Chondrocyte (in vitro differentiated cells): ENCODE results near the gene SREK1. TPM values are rescaled to one million over a fixed set of nuclear protein-coding genes. Genes with fewer than 3 reads are reported as not detected.
"Not testable (repeated sequence)": the region's sequence is repeated elsewhere in the genome, so short reads cannot be mapped to it uniquely, and the experiment has no call there.

ENCODE experiments used
- DNase-seq: peaks from one replicate; pipeline ENCODE4 v3.0.0; 2021; ENCODE audit warnings: mixed read lengths, low spot score
- H3K27ac Mint-ChIP-seq: one replicate; pipeline ENCODE4 v1.8.0; 2021; ENCODE audit warnings: mild to moderate bottlenecking, moderate library complexity, mixed read lengths; ENCODE audit not compliant: unreplicated experiment
- H3K27me3 Mint-ChIP-seq: 2 replicates; pipeline ENCODE4 v1.8.0; 2021; ENCODE audit warnings: low read depth, mixed read lengths
- H3K36me3 Mint-ChIP-seq: 2 replicates; pipeline ENCODE4 v1.8.0; 2021; ENCODE audit warnings: low read depth, mixed read lengths
- H3K4me1 Mint-ChIP-seq: 2 replicates; pipeline ENCODE4 v1.8.0; 2021; ENCODE audit warnings: low read depth, mild to moderate bottlenecking, mixed read lengths
- H3K4me3 Mint-ChIP-seq: one replicate; pipeline ENCODE4 v1.8.0; 2021; ENCODE audit warnings: mild to moderate bottlenecking, moderate library complexity, mixed read lengths; ENCODE audit not compliant: unreplicated experiment
- H3K9me3 Mint-ChIP-seq: 2 replicates; pipeline ENCODE4 v1.8.0; 2021; ENCODE audit warnings: low read depth, mixed read lengths
- CTCF ChIP-seq: fragments of 200-600 bp; sonication (generic); IDR thresholded peaks from 2 replicates; pipeline ENCODE4 v1.5.0; 2021; ENCODE audit warnings: antibody characterized with exemption, mild to moderate bottlenecking, moderate library complexity
- total RNA-seq: library from RNA; stranded (reverse); gene quantifications from 3 replicates; pipeline ENCODE4 v1.2.1, GENCODE V29; 2021

Gene SREK1
- total RNA-seq, 1 donor from 2014 or later: 51.0 TPM

DNA sequence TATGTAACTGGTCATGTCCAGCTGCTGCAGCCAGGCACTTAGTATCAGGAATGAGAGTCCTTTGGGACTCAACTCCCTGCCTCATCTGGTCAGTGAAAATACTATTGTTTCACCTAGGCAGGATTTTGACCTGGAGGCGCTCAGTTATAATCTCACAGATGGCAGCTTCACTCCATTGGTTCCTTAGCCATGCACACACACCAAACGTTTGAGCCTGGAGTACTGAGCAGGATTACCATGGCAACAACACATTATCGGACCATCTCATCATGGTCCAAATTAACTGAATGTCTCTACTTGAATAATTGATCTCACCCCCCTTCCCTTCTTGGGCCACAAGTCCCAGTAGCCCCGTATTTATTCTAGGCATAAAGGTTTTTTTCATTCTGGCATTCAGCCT, 15.0 kb upstream of the SREK1 start:
- H3K4me3 Mint-ChIP-seq: no peak overlapping the region
- no peaks in the 10 kb centered on the region for H3K27me3 Mint-ChIP-seq
- no peak for DNase-seq
- no peak for TF ChIP-seq CTCF
- peaks cover 10% of the 10 kb centered on the region for H3K9me3 Mint-ChIP-seq
- H3K36me3 Mint-ChIP-seq: peaks cover 6% of the 10 kb centered on the region
- no peak overlapping the region for H3K27ac Mint-ChIP-seq
- peaks cover 7% of the 10 kb centered on the region for H3K4me1 Mint-ChIP-seq

DNA sequence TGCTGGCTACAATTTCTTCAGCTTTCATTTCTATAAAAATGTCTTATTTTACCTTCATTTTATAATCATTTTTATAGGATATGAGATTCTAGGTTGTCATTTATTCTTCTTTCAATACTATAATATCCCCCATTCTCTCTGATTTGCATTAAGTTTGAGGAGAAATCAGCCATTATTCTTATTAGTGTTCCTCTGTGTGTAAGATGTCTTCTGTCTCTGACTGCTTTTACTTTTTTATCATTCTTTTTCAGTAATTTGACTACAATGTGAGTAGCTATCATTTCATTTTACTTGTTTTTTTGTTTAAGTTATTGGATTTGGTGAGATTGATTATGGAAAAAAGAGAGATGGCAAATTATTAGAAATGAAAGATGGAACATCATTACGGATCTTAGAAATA, 13.6 kb upstream of the SREK1 start:
- DNase-seq: no peak
- Mint-ChIP-seq H3K4me3 (no peak overlapping the region), H3K36me3 (peaks cover 6% of the 10 kb centered on the region), H3K27me3 (peaks cover 1% of the 10 kb centered on the region), H3K9me3 (peaks cover 10% of the 10 kb centered on the region), H3K27ac (no peak overlapping the region), H3K4me1 (peaks cover 11% of the 10 kb centered on the region)
- TF ChIP-seq CTCF: no peak

DNA sequence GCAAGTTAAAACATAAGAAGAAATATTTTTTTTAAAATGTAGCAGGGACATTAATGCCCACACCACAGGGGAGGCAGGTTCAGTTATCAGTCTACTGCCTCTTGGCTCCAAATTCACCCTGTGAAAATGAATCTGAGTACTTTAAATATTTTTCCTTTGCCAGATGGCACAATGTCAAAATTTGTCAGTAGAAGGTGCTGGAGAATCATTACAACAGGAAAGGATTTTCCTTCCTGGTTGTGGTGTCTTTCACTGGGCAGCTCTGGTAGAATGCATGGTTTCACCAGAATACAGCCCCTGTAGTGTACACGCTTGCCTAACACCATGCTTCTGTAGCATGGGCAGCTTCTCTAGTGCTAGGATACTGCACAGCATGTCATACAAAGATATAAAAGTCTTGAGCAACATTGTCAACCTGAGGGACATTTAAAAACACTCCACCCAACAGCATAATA, 9.7 kb upstream of the SREK1 start:
- H3K4me1 Mint-ChIP-seq: peaks cover 17% of the 10 kb centered on the region
- H3K27ac Mint-ChIP-seq: no peak overlapping the region
- peaks cover 8% of the 10 kb centered on the region for H3K9me3 Mint-ChIP-seq
- no peak for TF ChIP-seq CTCF
- H3K4me3 Mint-ChIP-seq: no peak overlapping the region
- peaks cover 3% of the 10 kb centered on the region for H3K36me3 Mint-ChIP-seq
- DNase-seq: no peak
- H3K27me3 Mint-ChIP-seq: peaks cover 1% of the 10 kb centered on the region

DNA sequence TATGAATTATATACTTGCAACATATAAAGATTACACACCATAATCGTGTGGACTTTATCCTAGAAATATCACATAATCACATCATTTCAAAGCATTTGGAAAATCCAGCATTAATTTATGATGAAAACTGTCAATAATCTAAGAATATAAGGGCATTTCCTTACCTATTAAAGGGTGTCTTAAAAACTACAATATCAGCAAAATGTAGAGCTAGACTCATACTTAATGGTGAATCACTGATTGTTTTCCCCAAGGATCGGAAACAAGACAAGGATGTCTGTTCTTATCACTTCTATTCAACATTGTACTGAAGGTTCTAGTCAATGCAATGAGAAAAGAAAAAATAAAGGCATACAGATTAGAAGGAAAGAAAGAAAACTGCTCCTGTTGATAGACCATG, 8.0 kb upstream of the SREK1 start:
- Mint-ChIP-seq H3K9me3 (peaks cover 2% of the 10 kb centered on the region), H3K27me3 (peaks cover 1% of the 10 kb centered on the region), H3K4me3 (no peak overlapping the region), H3K27ac (no peak overlapping the region), H3K4me1 (peaks cover 17% of the 10 kb centered on the region), H3K36me3 (no peaks in the 10 kb centered on the region)
- TF ChIP-seq CTCF: no peak
- DNase-seq: no peak

DNA sequence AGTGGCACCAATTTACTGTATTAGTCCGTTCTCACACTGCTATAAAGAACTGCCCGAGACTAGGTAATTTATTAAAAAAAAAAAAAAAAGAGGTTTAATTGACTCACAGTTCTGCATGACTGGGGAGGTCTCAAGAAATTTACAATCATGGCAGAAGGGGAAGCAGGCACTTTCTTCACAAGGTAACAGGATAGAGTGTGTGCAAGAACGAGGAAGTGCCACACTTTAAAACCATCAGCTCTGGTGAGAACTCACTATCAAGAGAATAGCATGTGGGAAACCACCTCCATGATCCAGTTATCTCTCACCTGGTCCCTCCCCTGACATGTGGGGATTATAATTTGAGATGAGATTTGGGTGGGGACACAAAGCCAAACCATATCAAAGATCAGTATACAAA, 7.2 kb upstream of the SREK1 start:
- peaks cover 17% of the 10 kb centered on the region for H3K4me1 Mint-ChIP-seq
- H3K4me3 Mint-ChIP-seq, H3K27ac Mint-ChIP-seq, H3K36me3 Mint-ChIP-seq, H3K27me3 Mint-ChIP-seq, DNase-seq, H3K9me3 Mint-ChIP-seq: not testable (repeated sequence)

- Mint-ChIP-seq H3K9me3 (no peaks in the 10 kb centered on the region), H3K4me1 (peaks cover 17% of the 10 kb centered on the region), H3K27me3 (peaks cover 1% of the 10 kb centered on the region), H3K36me3 (no peaks in the 10 kb centered on the region), H3K4me3 (no peak overlapping the region), H3K27ac (no peak overlapping the region)
- no peak for TF ChIP-seq CTCF
- DNase-seq: no peak
These were observed 5.3 kb upstream of the SREK1 start for GRCh38 chr5:66138637-66139317.
